Sigmoid colon (tissue), 4 donors: Measurements from ENCODE around the gene CCDC15.

Source experiments
- CTCF ChIP-seq, 4 experiments: fragments of 450-650 bp in 3 of 4; fragments of 200-600 bp in 1 of 4; IDR thresholded peaks; one replicate each; pipeline ENCODE4 v1.5.1; 2016 to 2019; ENCODE audit warnings: antibody characterized with exemption in 4 of 4, mild to moderate bottlenecking in 3 of 4, moderate library complexity in 2 of 4
- EP300 ChIP-seq, 4 donors: sonication (generic); formaldehyde crosslinking; IDR thresholded peaks; one replicate each; pipeline ENCODE4 v1.6.1; 2017; ENCODE audit warnings: antibody characterized with exemption in 4 of 4
- POLR2A ChIP-seq, 2 donors: fragments of 450-650 bp; IDR thresholded peaks; one replicate each; pipeline ENCODE4 v1.6.1; 2016; ENCODE audit warnings: antibody characterized with exemption in 2 of 2, mild to moderate bottlenecking in 2 of 2, moderate library complexity in 2 of 2
- POLR2AphosphoS5 ChIP-seq, 4 donors: sonication (generic); formaldehyde crosslinking; IDR thresholded peaks; one replicate each; pipeline ENCODE4 v1.6.1; 2017; ENCODE audit warnings: antibody characterized with exemption in 4 of 4

DNA sequence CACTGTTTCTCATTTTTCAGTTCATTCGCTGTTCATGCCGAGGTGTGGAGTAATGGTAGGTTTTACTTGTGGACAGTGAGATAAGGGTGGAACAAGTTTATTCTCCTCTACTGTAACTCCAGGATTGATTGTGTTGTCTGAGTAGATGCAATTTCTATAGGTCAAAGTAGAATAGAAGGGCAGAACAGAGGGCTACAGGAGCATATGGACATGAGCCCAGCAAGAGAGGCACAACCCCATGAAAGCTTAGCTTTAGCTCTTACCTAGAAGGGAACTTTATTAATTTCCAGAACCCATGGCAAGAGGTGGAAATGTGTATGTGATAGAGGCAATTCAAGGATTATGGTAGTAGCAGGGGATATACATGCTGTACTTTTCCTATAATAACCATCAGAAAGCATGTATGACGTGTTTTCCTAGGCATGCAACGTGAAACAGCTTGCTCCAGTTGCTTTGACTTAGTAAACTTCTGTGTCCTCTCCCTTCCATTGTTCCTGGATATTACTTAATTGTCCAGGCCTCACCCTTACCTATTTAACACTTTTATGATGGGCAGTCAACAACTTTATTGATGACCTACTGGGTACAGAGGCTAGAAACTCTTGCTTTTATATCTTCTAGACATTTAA is 95.3 kb downstream of the CCDC15 start:
- TF ChIP-seq CTCF (IDR thresholded peaks at IDR 0.05) (no peak), POLR2AphosphoS5 (IDR thresholded peaks at IDR 0.05) (no peak), POLR2A (IDR thresholded peaks at IDR 0.05) (no peak), EP300 (IDR thresholded peaks at IDR 0.05) (no peak)
